ENCODE results near the gene DNAJC11.

DNA sequence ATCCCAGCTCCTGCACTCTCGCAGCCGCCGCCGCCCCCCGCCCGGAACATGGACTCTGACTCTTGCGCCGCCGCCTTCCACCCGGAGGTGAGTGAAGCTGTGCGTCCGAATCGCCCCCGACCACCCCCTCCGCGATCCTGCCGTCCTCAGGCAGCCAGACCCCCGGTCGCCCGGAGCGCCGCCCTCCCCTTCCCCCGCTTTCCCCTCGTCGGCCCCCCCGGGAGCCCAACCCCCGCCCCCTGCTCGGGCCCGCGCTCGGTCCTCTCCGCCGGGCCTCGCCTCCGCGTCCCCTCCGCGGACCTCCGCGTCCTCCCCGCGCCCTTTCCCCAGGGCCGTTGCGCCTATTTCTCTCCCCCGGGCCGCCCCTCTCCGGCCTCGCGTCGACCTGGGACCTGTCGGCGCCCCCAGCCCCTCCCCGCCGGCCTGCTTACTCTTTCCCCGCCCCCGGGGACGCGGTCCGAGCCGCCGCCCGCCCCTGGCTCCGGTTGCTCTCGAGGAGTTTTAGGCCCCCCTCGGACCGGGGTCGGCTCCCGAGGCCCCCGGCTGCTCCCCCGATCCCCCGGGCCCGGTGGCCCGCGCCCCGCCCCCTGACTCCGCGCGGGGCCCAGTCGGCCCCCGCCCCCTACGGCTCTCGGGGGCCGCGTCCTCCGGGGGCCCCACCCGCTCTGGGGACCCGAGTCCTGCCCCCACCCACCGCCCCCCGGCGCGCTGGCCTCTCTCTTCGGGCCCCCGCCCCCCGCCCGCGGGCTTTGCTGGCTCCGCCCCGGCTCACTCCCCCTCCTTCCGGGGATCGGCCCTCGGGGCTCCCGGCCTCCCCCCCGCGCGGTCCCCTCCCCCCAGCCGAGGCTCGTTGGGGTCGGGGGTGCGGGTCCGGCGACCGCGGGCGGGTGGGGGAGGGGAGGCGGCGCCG, 87.3 kb downstream of the DNAJC11 start:
- TF ChIP-seq, protein P1, sequence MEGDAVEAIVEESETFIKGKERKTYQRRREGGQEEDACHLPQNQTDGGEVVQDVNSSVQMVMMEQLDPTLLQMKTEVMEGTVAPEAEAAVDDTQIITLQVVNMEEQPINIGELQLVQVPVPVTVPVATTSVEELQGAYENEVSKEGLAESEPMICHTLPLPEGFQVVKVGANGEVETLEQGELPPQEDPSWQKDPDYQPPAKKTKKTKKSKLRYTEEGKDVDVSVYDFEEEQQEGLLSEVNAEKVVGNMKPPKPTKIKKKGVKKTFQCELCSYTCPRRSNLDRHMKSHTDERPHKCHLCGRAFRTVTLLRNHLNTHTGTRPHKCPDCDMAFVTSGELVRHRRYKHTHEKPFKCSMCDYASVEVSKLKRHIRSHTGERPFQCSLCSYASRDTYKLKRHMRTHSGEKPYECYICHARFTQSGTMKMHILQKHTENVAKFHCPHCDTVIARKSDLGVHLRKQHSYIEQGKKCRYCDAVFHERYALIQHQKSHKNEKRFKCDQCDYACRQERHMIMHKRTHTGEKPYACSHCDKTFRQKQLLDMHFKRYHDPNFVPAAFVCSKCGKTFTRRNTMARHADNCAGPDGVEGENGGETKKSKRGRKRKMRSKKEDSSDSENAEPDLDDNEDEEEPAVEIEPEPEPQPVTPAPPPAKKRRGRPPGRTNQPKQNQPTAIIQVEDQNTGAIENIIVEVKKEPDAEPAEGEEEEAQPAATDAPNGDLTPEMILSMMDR (IDR thresholded peaks at IDR 0.05; ENCODE audit: borderline replicate concordance, extremely low read depth, low read length, poor library complexity, severe bottlenecking): no peak
- no peak for TF ChIP-seq EZH2 (IDR thresholded peaks at IDR 0.05; ENCODE audit: borderline replicate concordance, low read depth, low read length, severe bottlenecking)
